Suppressor macrophage treated with lipopolysaccharide for 1 hour (primary cell): Measurements from ENCODE around the gene ETV6.
"Not testable (repeated sequence)": the region's sequence is repeated elsewhere in the genome, so short reads cannot be mapped to it uniquely, and the experiment has no call there.

Source experiments
- DNase-seq, 3 donors: peaks; one replicate each; pipeline ENCODE4 v3.0.0-alpha.2; 2020 to 2022

The ETV6 gene

DNA sequence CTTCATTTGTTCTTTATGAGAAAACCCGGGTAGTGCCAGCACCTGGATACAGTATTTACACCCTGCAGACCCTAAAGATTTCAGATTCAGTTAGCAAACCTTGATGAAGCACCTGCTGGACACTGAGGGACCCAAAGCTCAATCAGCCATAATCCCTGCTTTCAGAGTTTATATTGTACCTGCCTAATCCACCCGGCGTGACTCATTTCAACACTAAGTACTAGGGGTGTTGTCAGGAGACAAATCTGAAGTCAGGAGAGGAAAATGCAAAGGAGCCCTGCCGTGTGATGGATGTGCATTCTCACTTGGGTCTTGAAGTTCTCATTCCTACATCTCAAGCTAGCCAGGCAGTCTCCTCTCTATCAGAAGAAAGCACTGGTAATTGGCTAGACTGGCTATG is 244.5 kb downstream of the ETV6 start:
- no peak for DNase-seq

DNA sequence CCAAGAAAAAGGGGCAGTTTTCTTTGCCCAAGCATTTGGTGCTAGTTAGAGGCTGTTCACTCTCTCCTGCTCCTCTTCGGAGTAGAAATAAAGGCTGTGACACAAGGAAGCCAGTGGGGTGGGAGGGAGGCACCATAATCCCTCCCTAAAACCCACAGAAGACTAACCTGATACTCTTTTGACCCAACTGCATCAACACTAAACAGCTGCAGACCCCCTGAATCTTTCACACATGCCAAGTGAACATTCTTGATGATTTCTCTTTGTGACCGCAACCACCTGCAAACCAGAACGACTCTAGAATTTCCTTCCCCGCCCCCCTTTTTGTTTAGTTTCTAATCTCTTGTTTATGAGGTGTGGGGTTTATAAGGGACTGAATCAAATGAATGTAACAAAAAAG is 245.4 kb downstream of the ETV6 start:
- no peak for DNase-seq

DNA sequence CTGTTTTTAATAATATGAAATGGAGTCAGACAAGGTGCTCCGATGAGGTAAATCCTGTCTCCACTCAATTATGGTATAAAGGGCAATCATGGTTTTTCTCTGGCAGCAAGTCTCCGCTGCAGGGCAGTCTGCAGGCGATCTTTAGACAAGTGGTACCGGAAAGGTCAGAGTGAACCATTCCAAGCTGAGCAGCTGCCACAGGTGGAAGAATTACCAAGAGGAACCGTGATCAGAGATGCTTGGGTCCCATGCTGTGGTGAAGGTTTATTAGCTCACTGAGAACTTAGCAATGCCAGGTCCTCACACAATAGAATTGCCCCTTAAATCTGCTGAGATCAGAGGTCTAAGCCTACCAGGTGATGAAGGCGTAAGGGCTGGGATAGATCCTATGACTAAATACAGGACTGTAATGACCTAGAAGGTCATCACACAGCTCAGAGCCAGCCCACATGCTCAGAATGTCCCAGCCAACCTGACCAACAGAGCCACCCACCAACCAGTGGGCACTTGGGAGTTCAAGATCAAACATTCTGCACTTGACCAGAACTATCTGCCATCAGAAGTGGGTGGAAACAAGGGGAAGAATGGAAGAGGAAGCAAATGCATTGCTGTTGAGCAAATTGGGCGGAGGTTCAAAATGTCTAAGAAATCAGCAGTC is 246.1 kb downstream of the ETV6 start:
- peak; percentile 71 to 75 (median 73) for DNase-seq

DNA sequence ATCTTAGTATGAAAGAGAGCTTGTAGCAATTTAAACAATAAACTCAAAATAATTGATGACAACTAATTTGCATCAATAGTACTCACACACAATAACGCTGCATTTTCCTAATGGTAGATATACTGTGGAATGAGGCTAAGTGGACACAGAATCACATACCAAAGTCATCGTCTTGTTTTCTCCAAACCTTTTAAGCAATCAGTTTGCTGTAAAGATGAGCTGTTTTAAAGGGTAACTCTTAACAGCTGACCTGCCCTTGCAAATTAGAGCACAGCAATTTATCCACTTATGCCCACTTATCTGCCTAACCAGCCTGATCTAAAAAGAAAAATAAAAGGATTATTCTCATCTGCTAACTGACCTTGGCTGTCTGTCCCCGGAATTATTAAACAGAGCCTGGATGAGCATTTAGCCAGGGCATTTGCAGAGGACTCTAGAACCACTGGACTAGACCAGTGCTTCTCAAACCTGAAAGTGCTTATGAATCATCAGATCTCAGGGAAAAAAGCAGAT is 247.0 kb downstream of the ETV6 start:
- no peak for DNase-seq

DNA sequence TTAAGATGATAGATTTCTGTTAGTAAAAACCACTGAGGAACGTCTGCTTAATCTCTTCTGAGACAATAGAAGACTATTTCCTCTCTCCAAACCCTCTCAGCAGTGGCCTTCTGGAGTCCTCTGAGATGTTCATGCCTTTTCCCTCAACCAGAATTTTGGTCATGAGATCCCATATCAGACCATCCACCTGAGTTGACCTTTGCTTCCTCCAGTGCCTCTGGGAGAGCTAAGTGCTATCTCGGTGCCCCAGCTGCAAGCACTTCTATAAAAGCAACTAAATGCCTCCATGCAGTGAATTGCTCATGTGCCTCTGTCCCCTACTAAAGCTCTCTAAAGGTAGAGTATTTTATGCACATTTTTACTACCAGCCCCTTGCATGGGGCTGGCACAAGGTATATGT is 248.4 kb downstream of the ETV6 start:
- no peak for DNase-seq

DNA sequence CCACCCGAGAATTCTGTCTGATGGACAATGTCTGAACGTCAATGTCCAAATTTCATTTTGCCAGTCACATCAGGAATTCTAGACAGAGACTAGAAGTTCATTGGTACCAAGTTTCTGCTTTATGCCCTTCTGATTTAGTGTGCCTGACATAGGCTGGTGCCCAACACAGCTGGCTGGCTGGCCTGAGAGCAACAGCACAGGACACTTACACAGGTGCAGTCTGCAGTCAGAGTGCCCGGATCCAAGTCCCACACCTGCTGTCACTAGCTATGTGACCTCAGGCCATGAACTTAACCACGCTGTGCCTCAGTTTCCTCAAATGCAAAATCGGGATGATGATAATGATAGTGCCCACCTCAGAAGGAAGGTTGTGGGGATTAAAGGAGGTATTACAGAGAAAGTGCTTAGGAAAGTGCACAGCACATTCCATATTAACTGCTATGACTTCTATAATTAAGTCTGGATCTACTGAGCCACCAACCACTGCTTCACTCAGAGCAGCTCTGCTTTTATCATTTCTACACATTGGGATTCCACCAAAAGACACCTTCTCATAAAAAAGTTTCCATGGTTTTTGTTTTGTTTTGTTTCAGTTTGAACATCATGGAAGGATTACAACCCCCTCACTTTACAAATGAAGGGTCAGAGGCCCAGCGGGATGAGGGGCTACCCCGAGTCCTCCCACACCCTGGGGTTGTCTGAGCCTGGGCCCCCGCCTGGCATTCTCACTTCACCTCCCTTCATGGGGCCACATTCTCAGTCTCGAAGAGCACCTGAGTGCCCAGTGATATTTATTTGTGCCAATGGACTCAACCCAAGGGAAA is 252.4 kb downstream of the ETV6 start:
- DNase-seq, result no peak

DNA sequence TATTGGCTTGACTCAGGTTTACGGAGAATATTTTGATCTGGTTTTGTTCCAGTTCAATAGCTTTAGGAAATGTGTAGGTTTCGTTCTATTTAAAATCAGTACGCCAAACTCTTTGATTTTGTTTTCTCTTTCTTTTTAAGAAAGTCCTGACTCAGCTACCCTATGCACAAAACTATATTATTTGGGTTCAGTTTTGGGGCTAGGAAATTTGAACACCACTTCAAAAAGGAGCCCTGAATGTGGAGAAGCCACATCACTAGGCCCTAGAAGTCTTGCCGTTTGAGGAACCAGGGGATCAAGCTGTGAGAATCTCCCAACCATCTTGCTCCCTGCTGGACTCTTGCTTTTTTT is 253.0 kb downstream of the ETV6 start:
- no peak for DNase-seq

DNA sequence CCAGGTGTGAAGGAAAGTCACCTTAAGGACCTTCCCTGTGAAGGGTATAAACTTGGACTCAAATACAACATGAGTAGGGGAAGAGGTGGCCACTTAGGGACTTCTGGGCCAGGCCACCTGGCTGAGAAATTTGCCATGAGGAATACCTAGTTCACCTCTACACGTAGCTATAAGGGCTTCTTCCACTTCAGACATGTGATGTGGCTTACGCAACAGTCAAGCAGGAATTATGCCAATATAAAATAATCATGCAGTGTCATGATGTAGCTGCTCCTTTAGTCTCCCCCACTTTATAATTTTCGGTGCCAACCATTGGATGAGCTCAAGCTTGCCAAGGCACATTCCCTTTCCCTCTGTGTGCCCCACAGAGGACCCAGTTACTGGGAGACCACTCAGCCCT is 254.7 kb downstream of the ETV6 start:
- no peak for DNase-seq

DNA sequence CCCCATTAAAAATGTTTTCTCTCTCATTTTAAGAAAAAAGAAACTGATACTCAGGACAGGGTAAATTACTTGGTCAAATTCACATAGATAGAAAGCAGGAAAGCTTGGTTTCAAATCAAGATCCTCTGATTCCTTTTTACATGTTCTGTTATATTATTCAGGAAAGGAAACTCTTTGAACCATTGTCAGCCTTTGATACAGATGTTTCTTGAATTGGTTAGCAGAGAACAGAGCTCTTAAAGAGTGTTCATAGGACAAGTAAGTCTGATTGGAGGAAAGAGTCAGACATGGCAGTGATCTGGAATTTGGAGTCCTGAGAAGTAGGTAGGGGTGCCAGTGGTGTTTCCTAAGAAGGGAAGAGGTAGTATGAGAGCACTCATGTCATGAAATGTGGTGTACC is 256.1 kb downstream of the ETV6 start:
- DNase-seq, result no peak

DNA sequence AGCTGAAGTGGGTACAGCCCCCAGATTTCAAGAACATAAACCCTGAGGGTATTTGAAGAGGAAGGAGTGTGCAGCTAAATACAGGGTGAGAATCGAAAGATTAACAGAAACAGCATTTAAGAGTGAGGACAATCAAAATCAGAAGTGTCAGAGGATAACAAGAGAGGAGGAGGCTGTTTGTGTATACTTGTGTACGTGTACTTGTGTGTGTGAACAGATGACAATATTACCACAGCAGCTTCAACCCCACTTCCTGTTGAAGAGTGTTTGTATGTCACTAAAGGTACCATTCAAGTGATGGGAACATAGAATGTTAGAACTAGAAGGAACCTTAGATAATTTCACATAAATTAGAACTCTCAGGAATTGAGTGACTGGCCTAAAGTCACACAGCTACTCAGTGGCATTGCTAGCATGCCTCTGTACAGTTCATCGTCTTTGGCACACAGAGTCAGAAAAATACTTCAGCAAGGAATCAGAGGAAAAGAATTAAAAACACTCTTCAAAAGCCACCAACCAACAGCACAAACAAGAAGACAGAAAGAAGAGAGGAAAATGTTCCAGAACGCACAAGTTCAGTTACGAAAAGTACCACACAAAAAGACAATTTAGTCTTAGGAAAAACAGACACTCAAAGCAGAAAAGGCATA is 256.9 kb downstream of the ETV6 start:
- DNase-seq, result no peak

DNA sequence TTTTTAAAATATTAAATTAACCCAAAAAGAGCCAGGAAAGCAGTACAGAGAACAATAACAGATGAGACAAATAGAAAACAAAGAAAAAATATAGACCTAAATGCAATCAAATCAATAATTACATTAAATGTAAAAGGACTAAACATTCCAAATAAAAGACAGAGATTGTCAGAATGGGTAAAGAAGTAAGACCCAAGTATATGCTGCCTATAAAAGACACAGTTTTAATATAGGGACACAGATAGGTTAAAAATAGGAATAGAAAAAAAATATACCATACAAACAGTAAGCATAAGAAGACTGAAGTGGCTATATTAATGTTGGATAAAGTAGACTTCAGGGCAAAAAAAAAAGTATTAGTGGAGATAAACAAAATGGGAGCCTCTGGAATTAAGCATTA is 258.2 kb downstream of the ETV6 start:
- DNase-seq, result no peak

DNA sequence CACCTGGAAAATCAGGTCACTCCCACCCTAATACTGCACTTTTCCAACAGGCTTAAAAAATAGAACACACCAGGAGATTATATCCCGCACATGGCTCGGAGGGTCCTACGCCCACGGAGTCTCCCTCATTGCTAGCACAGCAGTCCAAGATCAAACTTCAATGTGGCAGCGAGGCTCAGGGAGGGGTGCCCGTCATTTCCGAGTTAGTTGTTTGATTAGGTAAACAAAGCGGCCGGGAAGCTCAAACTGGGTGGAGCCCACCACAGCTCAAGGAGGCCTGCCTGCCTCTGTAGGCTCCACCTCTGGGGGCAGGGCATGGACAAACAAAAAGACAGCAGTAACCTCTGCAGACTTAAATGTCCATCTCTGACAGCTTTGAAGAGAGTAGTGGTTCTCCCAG is 259.9 kb downstream of the ETV6 start:
- not testable (repeated sequence) for DNase-seq

DNA sequence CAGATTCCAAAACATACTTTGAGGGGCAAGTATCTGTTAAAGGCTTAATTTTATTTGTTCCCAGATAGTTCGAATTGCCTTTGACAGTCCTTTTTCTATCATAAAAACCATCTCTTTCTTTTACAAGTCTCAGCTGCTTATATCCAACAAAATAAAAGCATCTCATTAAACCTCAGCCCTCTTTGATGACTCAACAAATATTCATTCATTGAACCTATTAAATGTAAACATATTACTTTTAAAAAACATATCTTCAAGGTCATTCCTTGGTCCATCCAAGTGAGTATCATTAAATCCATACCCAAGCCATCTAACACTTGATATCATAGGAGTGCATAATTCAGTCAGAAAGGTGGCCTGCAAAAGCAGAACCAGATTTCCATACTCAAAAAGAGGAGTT is 266.6 kb downstream of the ETV6 start:
- no peak for DNase-seq

DNA sequence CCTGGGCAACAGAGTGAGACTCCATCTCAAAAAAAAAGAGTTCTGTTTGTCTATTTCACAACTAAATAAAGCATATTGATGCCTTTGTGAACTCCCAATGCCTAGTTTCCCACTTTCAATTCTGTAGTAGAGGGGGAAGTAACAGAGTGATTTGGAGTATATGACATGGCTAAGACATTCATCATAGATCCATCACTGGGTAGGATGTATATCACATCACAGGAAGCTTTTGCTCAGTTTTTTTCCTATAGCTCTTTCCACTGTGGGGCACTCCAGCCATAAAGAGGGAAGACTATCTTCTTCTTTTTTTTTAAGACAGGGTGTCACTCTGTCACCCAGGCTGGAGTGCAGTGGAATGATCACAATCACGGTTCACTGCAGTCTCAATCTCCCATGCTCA is 267.3 kb downstream of the ETV6 start:
- peak; percentile 43 to 82 (median 61) for DNase-seq

DNA sequence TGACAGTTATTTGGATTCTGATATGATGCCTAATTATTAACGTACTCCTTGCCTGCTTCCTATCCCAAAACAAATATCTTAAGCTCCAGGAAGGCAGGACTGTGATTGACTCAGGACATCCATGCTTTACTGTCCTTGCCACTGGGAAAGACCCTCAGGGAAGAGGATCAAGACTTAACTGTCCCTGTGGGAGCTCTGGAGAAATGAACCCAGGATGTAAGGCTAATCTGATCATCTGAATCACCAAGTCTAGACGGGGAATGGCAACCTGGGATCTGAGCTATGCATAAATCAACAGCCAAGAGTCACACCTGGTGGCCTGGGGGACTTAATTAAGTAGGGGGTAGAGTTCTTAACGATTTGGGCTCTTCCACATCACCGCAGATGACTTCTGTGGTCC is 268.0 kb downstream of the ETV6 start:
- DNase-seq, result no peak

DNA sequence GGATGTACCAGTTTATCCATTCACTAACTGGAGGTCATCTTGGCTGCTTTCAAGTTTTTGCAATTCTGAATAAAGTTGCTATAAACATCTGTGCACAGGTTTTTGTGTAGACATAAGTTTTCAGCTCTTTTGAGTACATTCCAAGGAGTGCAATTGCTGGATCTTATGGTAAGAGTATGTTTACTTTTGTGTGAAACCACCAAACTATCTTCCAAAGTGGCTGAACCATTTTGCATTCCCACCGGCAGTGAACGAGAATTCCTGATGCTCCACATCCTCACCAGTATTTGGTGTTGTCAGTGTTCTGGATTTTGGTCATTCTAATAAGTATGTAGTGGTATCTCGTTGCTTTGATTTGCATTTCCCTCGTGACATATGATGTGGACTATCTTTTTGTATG is 270.8 kb downstream of the ETV6 start:
- no peak for DNase-seq

DNA sequence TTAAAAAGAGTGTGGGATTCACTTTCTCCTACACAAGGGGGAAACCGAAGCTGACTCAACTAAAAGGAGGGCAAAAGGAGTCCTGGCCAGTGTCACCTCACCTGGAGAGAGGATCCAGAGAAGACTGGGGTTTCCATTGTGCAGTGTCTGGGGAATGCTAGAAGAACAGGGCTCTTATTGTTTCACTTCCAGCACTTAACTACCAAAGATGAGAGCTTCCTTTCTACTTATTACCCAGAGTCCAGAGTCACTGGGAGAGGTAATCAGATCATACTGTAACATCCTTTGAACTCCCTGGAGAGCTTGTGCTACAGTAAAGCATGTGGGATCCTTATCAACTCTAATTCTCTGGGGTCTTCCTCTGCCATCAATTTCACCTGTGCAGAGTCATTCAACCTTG is 272.9 kb downstream of the ETV6 start:
- no peak for DNase-seq

DNA sequence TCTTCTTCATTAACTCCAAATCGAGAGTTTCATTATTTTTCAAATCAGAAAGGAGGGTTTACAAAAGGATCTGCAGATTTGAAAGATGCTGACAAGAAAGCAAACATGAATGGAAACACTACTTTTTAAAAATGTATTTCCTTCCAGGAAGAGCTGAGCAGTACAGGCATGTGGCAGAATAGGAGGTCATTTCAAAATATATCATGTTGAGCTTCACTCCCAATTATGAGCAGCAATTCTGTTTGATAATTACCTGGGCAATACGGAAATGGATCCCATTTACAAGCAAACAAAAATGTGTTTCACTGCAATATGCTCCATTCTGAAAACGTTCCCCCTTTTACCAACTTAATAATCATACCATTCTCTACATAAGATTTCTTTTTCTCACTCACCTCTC is 273.6 kb downstream of the ETV6 start:
- no peak for DNase-seq

DNA sequence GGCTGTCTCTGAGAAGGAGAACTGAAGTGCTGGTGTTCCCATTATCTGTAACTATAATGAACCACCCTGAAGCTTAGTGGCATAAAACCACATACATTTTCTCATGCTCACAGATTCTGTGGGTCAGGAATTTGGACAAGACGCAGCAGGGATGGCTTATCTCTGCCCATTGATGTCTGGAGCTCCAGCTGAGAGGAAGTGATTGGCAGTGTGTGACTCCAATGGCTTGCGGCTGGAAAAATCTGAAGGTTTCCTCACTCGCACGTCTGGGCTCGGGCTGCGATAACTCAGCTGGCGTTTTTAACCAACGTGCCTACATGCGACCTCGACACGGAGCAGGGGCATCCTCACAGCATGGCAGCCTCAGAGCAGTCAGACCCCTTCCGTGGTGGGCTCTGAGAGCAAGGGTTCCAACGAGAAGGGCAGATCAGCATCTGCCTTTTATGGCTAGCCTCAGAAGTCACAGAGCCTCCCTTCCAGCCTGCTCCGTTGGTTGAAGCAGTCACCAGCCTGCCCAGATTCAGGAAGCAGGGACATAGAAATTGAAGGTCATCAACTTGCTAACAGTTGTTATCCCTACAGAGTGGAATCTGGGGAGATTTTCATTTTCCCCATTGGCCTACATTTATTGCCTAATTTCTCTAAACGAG is 277.9 kb downstream of the ETV6 start:
- peak in 1 of 3 donors; percentile 7 for DNase-seq

DNA sequence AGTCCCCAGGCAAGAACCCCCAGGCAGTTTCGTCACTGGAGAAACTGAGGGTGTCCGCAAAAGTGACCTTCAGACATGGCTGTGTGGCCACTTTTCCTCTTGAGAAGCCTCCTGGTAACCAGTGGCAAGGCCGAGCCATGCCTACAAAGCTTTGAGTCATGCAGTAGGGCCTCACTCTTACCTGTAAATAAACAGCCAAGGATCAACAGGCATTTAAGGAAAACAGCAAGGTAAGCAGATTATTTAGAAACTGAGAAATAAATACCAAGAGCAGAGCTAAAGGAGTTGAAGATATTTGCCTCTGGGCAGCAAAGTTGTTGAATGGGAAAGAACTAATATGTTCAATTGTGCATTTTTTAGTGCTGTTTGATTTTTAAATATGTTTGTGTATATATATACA is 280.2 kb downstream of the ETV6 start:
- DNase-seq, result no peak

DNA sequence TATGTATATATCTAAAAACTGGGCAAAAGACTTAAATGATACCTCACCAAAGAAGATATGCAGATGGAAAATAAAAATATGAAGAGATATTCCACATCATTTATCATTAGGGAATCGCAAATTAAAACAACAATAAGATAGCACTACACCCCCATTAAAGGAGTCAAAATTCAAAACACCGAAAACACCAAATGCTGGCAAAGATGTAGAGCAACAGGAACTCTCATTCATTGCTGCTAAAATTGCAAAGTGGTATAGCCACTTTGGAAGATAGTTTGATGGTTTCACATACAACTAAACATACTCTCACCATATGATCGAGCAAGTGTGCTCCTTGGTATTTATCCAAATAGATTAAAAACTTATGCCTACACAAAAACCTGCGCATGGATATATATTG is 289.7 kb downstream of the ETV6 start:
- DNase-seq, result no peak

DNA sequence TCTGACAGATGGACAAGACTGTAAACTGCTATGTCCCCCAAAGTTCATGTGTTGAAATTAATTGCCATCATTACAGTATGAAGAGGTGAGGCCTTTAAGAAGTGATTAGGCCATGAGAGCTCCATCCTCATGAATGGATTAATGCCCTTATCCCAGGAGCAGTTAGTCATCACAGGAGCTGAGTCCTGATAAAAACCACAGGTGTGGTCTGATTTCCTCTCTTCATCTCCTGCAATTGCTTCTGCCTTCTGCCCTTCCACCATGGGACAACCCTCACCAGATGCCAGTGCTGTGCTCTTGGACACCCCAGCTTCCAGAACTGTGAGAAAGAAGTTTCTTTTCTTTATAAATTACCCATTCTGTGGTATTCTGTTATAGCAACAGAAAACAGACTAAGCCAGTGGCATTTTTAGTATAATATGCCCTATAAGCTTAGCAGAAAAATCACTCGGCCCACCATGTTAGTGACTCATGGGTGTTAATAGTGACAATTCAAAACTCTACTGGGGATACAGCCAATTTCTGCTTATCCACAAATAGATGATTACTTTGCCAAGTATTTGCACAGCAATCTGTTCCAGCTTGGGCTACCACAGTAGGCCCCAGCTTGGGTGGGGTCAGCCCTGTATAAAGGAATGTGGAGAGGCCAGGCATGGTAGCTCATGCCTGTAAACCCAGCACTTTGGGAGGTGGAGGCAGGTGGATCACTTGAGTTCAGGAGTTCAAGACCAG is 292.3 kb downstream of the ETV6 start:
- no peak for DNase-seq
